K562 (cell line): Measurements from ENCODE around the gene ZNF143. TPM values are rescaled to one million over a fixed set of nuclear protein-coding genes. Genes with fewer than 3 reads are reported as not detected.
A peak's percentile ranks its signal among the peaks of the same experiment; 100 is the strongest.

Source experiments
- ARID1B ChIP-seq: fragments of 450-650 bp; IDR thresholded peaks from 2 replicates; pipeline ENCODE4 v1.6.1; 2016; ENCODE audit warnings: antibody characterized with exemption, mild to moderate bottlenecking, inconsistent platforms
- BACH1 ChIP-seq: fragments of 200-800 bp; sonication (Bioruptor generic); IDR thresholded peaks from 2 replicates; pipeline ENCODE4 v1.6.1; 2016; ENCODE audit warnings: missing genetic modification characterization, missing compliant biosample characterization
- CC2D1A ChIP-seq: fragments of 450-650 bp; IDR thresholded peaks from 2 replicates; pipeline ENCODE4 v1.6.1; 2017; ENCODE audit warnings: mild to moderate bottlenecking
- FOS ChIP-seq: IDR thresholded peaks from 3 replicates; pipeline ENCODE4 v1.6.1; 2011; ENCODE audit not compliant: insufficient read length; ENCODE audit errors: extremely low read depth
- FOXO4 ChIP-seq: fragments of 450-650 bp; formaldehyde crosslinking; IDR thresholded peaks from 2 replicates; pipeline ENCODE4 v1.4.0; 2020; ENCODE audit warnings: mild to moderate bottlenecking, moderate library complexity
- HINFP ChIP-seq: fragments of 450-650 bp; conservative IDR thresholded peaks from 2 replicates; pipeline ENCODE4 v1.6.1; 2016; ENCODE audit warnings: missing genetic modification characterization, low read depth, mild to moderate bottlenecking, control low read depth, missing compliant biosample characterization
- HSF4 ChIP-seq: fragments of 250-450 bp; sonication (Bioruptor Pico); IDR thresholded peaks from 2 replicates; pipeline ENCODE4 v2.1.2; 2022; ENCODE audit warnings: mild to moderate bottlenecking, moderate library complexity, borderline replicate concordance
- MCM5 ChIP-seq: fragments of 450-650 bp; IDR thresholded peaks from 2 replicates; pipeline ENCODE4 v1.6.1; 2016; ENCODE audit warnings: low read depth
- PREB ChIP-seq: sonication (generic); formaldehyde crosslinking; IDR thresholded peaks from 2 replicates; pipeline ENCODE4 v1.8.1; 2023; ENCODE audit warnings: mild to moderate bottlenecking, missing genetic modification reagents
- RBM22 ChIP-seq: fragments of 200-400 bp; formaldehyde crosslinking; IDR thresholded peaks from 2 replicates; pipeline ENCODE4 v1.6.1; 2018; ENCODE audit warnings: low read length, low read depth; ENCODE audit not compliant: poor library complexity, severe bottlenecking
- RFX5 ChIP-seq: IDR thresholded peaks from 2 replicates; pipeline ENCODE4 v1.6.1; 2011; ENCODE audit warnings: low read depth, mild to moderate bottlenecking, improper control_type of control experiment, low read length
- RHOXF2B ChIP-seq: fragments of 250-450 bp; sonication (Bioruptor Pico); conservative IDR thresholded peaks from 2 replicates; pipeline ENCODE4 v1.5.1; 2021
- SIN3A ChIP-seq, 2 experiments: fragments of 150-350 bp in 1 of 2; IDR thresholded peaks; 2 replicates each; pipeline ENCODE4 v1.6.1; 2011 to 2016; ENCODE audit warnings: borderline replicate concordance in 2 of 2, low read depth in 2 of 2, low read length in 2 of 2, mild to moderate bottlenecking in 2 of 2, moderate library complexity in 2 of 2; ENCODE audit not compliant: control insufficient read depth in 1 of 2
- SMARCA4 ChIP-seq: fragments of 450-650 bp; IDR thresholded peaks from 2 replicates; pipeline ENCODE4 v1.6.1; 2016
- SMARCE1 ChIP-seq: fragments of 450-650 bp; IDR thresholded peaks from 2 replicates; pipeline ENCODE4 v1.7.1; 2016; ENCODE audit warnings: mild to moderate bottlenecking
- STAT5A ChIP-seq: IDR thresholded peaks from 2 replicates; pipeline ENCODE4 v1.6.1; 2012; ENCODE audit warnings: low read length, inconsistent platforms, borderline replicate concordance
- TAF9B ChIP-seq: fragments of 450-650 bp; IDR thresholded peaks from 2 replicates; pipeline ENCODE4 v1.6.1; 2018; ENCODE audit warnings: mild to moderate bottlenecking; ENCODE audit not compliant: partially characterized antibody
- THRA ChIP-seq: fragments of 450-650 bp; IDR thresholded peaks from 2 replicates; pipeline ENCODE4 v1.6.1; 2017; ENCODE audit warnings: mild to moderate bottlenecking, moderate library complexity
- USF2 ChIP-seq: sonication (generic); formaldehyde crosslinking; IDR thresholded peaks from 2 replicates; pipeline ENCODE4 v1.5.0; 2020; ENCODE audit warnings: missing genetic modification reagents
- ZC3H4 ChIP-seq: sonication (generic); formaldehyde crosslinking; IDR thresholded peaks from 2 replicates; pipeline ENCODE4 v1.9.0; 2021; ENCODE audit warnings: missing genetic modification reagents, borderline replicate concordance
- ZNF263 ChIP-seq: sonication (generic); formaldehyde crosslinking; IDR thresholded peaks from 2 replicates; pipeline ENCODE4 v1.8.0; 2022; ENCODE audit warnings: mild to moderate bottlenecking, missing genetic modification reagents, borderline replicate concordance
- ZNF436 ChIP-seq: fragments of 250-450, 450-650 bp; sonication (Bioruptor Pico); formaldehyde crosslinking; IDR thresholded peaks from 2 replicates; pipeline ENCODE4 v1.7.0; 2020; ENCODE audit warnings: mild to moderate bottlenecking
- ZNF586 ChIP-seq: fragments of 450-650 bp; formaldehyde crosslinking; conservative IDR thresholded peaks from 2 replicates; pipeline ENCODE4 v1.4.0; 2020; ENCODE audit warnings: mild to moderate bottlenecking, moderate library complexity
- ZNF76 ChIP-seq: fragments of 250-450 bp; sonication (Bioruptor Pico); IDR thresholded peaks from 2 replicates; pipeline ENCODE4 v1.4.0; 2020; ENCODE audit warnings: mild to moderate bottlenecking, moderate library complexity, borderline replicate concordance
- polyA plus RNA-seq, 8 experiments: library from polyadenylated mRNA; depleted of rRNA in 4 of 8; stranded (reverse) in 5 of 8; unstranded in 3 of 8; fragments of >200 nt; fragmentation: Nextera tagmentation in 2 of 8; fragmentation: Illumina TruSeq in 1 of 8; extraction: Ambion mirVana in 2 of 8; extraction: Trizol in 1 of 8; gene quantifications; 2 replicates each; pipeline versions ENCODE4 v1.2.1 to v1.2.3, GENCODE V29; 2011 to 2014; ENCODE audit warnings: inconsistent platforms in 1 of 8, missing spikeins in 1 of 8
- total RNA-seq, 7 experiments: library from RNA; depleted of rRNA in 6 of 7; stranded (reverse); fragments of >200 nt in 6 of 7; fragmentation: Illumina TruSeq in 2 of 7; extraction: Trizol in 2 of 7; gene quantifications; 2 replicates each; pipeline versions ENCODE4 v1.2.1 to v1.2.3, GENCODE V29; 2011 to 2021; ENCODE audit warnings: low replicate concordance in 1 of 7

ZNF143 gene
- total and polyA plus RNA-seq, 9 of the 15 experiments (the other 6 are each of a cell fraction or from before 2014, with no cell fraction given) = 18.4 to 58.5 (median 27.1) TPM

DNA sequence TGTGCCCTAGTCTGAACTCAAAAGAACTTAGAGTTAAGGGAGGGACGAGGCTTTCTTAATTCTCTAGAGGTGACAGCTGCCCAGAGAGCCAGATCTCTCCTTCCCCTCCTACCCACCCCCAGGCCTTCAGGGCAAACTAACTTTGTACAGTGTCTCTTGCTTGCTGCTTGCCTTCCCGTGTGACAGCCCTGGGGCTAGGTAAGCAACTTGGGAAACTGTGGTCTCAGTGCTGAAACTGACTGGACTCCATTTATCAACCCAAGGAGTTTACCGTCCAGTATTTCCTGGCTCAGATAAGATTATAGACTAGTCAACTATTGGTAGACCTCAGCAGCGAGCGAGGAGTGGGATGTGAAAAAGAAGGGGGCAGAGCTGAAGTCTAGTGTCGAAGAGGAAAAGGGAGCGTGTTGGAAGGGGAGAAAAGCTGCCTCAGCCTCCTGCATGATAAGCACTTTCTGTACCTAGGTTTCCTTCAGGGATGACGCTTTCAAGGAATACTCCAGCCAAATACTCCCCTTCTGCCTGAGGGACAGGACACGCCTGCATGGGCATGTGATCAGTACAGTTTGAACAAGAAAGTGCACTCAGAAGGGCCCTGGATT, 69.3 kb downstream of the ZNF143 start (continued):
- TF ChIP-seq BACH1 (tag) (no peak), ZNF76 (no peak), MCM5 (no peak), PREB (CRISPR knock-in tag) (no peak), ZNF436 (CRISPR knock-in tag) (no peak), HSF4 (no peak), ZNF586 (CRISPR knock-in tag) (no peak), THRA (no peak), STAT5A (no peak), FOS (no peak), RBM22 (no peak), SIN3A (IDR thresholded peaks at IDR 0.05; ENCODE audit: borderline replicate concordance in 2 of 2, control insufficient read depth in 1 of 2, low read depth in 2 of 2, low read length in 2 of 2) (no peak), SMARCA4 (peak; percentile 33; the same call in 1 of the 2 replicates), ZNF263 (CRISPR knock-in tag) (no peak), RFX5 (no peak), ARID1B (peak; percentile 30; the same call in 1 of the 2 replicates), RHOXF2B (CRISPR knock-in tag) (no peak), SMARCE1 (no peak), ZC3H4 (CRISPR knock-in tag) (no peak), CC2D1A (no peak), TAF9B (no peak), HINFP (no peak), USF2 (0 out of 2 replicates have a peak, but pooled peaks have one; percentile 43), FOXO4 (no peak)
